Measurements from ENCODE around the gene CREB3L1. TPM values are rescaled to one million over a fixed set of nuclear protein-coding genes. Genes with fewer than 3 reads are reported as not detected.

Gene CREB3L1
- total and polyA plus RNA-seq, 2 donors (not counting 3 experiments of a cell fraction or from before 2014, with no cell fraction given): 0.23 to 0.84 TPM

- no TSS peak for BruUV-seq (replicated peaks)
These were observed 28.9 kb downstream of the CREB3L1 start for GRCh38 chr11:46306296-46306853.

More at GRCh38 chr11:46306296-46306853, 28.9 kb downstream of the CREB3L1 start:
- Histone ChIP-seq H2AFZ (ENCODE audit: low read depth, low read length) (no peak overlapping the region), H3K27ac (ENCODE audit: insufficient read depth, low read depth, low read length) (no peak overlapping the region), H3K36me3 (ENCODE audit: control insufficient read depth in 2 of 2, extremely low read depth in 1 of 2, insufficient read depth in 2 of 2, low read length in 2 of 2) (no peaks in the 10 kb centered on the region), H3K4me2 (ENCODE audit: insufficient read depth, low read length) (no peak overlapping the region), H3K9me3 (replicated peaks; ENCODE audit: control insufficient read depth, insufficient read depth, low read length) (no peaks in the 10 kb centered on the region), H3K9ac (replicated peaks; ENCODE audit: extremely low read depth, insufficient read depth, low read length) (no peak overlapping the region), H3K79me2 (ENCODE audit: control insufficient read depth, insufficient read depth, low read length) (no peaks in the 10 kb centered on the region), H3K4me1 (ENCODE audit: control insufficient read depth, extremely low read depth, insufficient read depth, low read length) (no peaks in the 10 kb centered on the region), H3K9me1 (replicated peaks; ENCODE audit: control insufficient read depth, extremely low read depth, insufficient read depth, low read length) (no peaks in the 10 kb centered on the region), H4K20me1 (replicated peaks; ENCODE audit: control insufficient read depth, extremely low read depth, insufficient read depth, low read length) (no peaks in the 10 kb centered on the region), H3K4me3 (replicated peaks in 1 of 3; ENCODE audit: insufficient read depth in 1 of 3, low read depth in 1 of 3, low read length in 3 of 3) (no peak overlapping the region), H3K27me3 (ENCODE audit: control insufficient read depth in 2 of 2, insufficient read depth in 2 of 2, low read length in 2 of 2) (no peaks in the 10 kb centered on the region)
- TF ChIP-seq JUN (IDR thresholded peaks at IDR 0.05; ENCODE audit: borderline replicate concordance, insufficient read depth, insufficient read length, low read depth) (no peak), MYC (IDR thresholded peaks at IDR 0.05; ENCODE audit: low read depth, low read length) (no peak), MAX (IDR thresholded peaks at IDR 0.05; ENCODE audit: insufficient read depth, insufficient read length) (no peak), POLR2A (IDR thresholded peaks at IDR 0.05; ENCODE audit: low read depth, low read length) (no peak), EZH2 (IDR thresholded peaks at IDR 0.05; ENCODE audit: borderline replicate concordance, low read depth, low read length, severe bottlenecking) (no peak), GATA2 (IDR thresholded peaks at IDR 0.05; ENCODE audit: insufficient read depth, insufficient read length, low read depth, low read length) (no peak), CTCF (IDR thresholded peaks at IDR 0.05; ENCODE audit: extremely low read depth in 1 of 2, insufficient read depth in 1 of 2, low read depth in 1 of 2, low read length in 2 of 2) (no peak), POLR2AphosphoS5 (IDR thresholded peaks at IDR 0.05; ENCODE audit: insufficient read depth, low read depth, low read length) (no peak), FOS (IDR thresholded peaks at IDR 0.05; ENCODE audit: borderline replicate concordance, insufficient read depth, low read length) (no peak)
- POLR2A ChIA-PET: interaction anchor here (0.6 kb wide), 1 partner anchor 342 kb away, joined by 7 read pairs; no protein-coding TSS in a partner anchor
- FAIRE-seq (no peak), DNase-seq (ENCODE audit: low read depth, low spot score) (no peak)
- CTCF ChIA-PET: interaction anchor here (1.0 to 10.9 kb wide), 4 partner anchors 9 to 341 kb away, joined by 3 to 367 read pairs (median 40); no protein-coding TSS in a partner anchor
- dilution Hi-C loops (cut with MboI; ENCODE audit: extremely low pct_ligation_motif_present, low sequenced_read_pairs): no loop called here
- intact Hi-C loops (cut with micrococcal nuclease): no loop called here

Data from endothelial cell of umbilical vein (primary cell).